CD8-positive, alpha-beta memory T cell (primary cell): ENCODE data around the gene CKAP5. TPM values are rescaled to one million over a fixed set of nuclear protein-coding genes. Genes with fewer than 3 reads are reported as not detected.

Experiments used
- CTCF ChIA-PET: fragments of 350-600 bp; sonication (Branson Sonifier 250); formaldehyde crosslinking; loops from one replicate; lab custom pipeline; 2021; ENCODE audit warnings: antibody characterized with exemption; lab: Charles Lee
- POLR2A ChIA-PET: fragments of 350-600 bp; sonication (Branson Sonifier 250); formaldehyde crosslinking; loops from one replicate; lab custom pipeline; 2021; ENCODE audit warnings: antibody characterized with exemption; lab: Charles Lee
- DNase-seq, 5 donors: peaks; one replicate each; pipeline versions ENCODE4 v3.0.0 to v3.0.0-alpha.2; 2020 to 2022; ENCODE audit warnings: mixed read lengths in 1 of 5
- H3K27ac ChIP-seq: one replicate; pipeline ENCODE4 v1.7.0; 2013; ENCODE audit warnings: low read depth, mild to moderate bottlenecking, low read length, moderate library complexity
- H3K27me3 ChIP-seq: 2 replicates; pipeline ENCODE4 v1.7.0; 2013; ENCODE audit warnings: low read length, mild to moderate bottlenecking; ENCODE audit not compliant: insufficient read depth, poor library complexity, severe bottlenecking
- H3K36me3 ChIP-seq: 2 replicates; pipeline ENCODE4 v1.7.0; 2013; ENCODE audit warnings: mild to moderate bottlenecking, low read length, moderate library complexity; ENCODE audit not compliant: insufficient read depth
- H3K4me1 ChIP-seq: 2 replicates; pipeline ENCODE4 v1.7.0; 2013; ENCODE audit warnings: mild to moderate bottlenecking, low read length, moderate library complexity; ENCODE audit not compliant: insufficient read depth
- H3K4me3 ChIP-seq: 2 replicates; pipeline ENCODE4 v1.7.0; 2013; ENCODE audit warnings: mild to moderate bottlenecking, low read length
- H3K9me3 ChIP-seq: 2 replicates; pipeline ENCODE4 v1.7.0; 2013; ENCODE audit warnings: mild to moderate bottlenecking, low read length
- H3K27ac Mint-ChIP-seq, 8 donors: one replicate each; pipeline ENCODE4 v1.8.0; 2020 to 2021; ENCODE audit warnings: mixed read lengths in 8 of 8, mild to moderate bottlenecking in 6 of 8, inconsistent platforms in 3 of 8, moderate library complexity in 3 of 8
- H3K27me3 Mint-ChIP-seq, 2 donors: one replicate each; pipeline ENCODE4 v1.8.0; 2020 to 2021; ENCODE audit warnings: mixed read lengths in 2 of 2, mild to moderate bottlenecking in 1 of 2, moderate library complexity in 1 of 2
- H3K36me3 Mint-ChIP-seq, 3 donors: one replicate each; pipeline ENCODE4 v1.8.0; 2020 to 2021; ENCODE audit warnings: mixed read lengths in 3 of 3, inconsistent platforms in 1 of 3, mild to moderate bottlenecking in 1 of 3
- H3K4me1 Mint-ChIP-seq, 3 donors: one replicate each; pipeline ENCODE4 v1.8.0; 2020 to 2021; ENCODE audit warnings: mixed read lengths in 3 of 3, inconsistent platforms in 1 of 3, mild to moderate bottlenecking in 1 of 3
- H3K4me3 Mint-ChIP-seq, 7 donors: one replicate each; pipeline ENCODE4 v1.8.0; 2020 to 2021; ENCODE audit warnings: mixed read lengths in 7 of 7, mild to moderate bottlenecking in 6 of 7, moderate library complexity in 4 of 7, inconsistent platforms in 2 of 7
- H3K9me3 Mint-ChIP-seq, 5 donors: one replicate each; pipeline ENCODE4 v1.8.0; 2020 to 2022; ENCODE audit warnings: mixed read lengths in 5 of 5, mild to moderate bottlenecking in 3 of 5, moderate library complexity in 2 of 5, inconsistent platforms in 1 of 5
- polyA plus RNA-seq: library from polyadenylated mRNA; unstranded; fragments of 300-500 nt; fragmentation: Illumina TruSeq; gene quantifications from one replicate; pipeline ENCODE4 v1.2.3, GENCODE V29; 2021
- total RNA-seq, 2 experiments: library from RNA; stranded (reverse); gene quantifications; one replicate each; pipeline ENCODE4 v1.2.3, GENCODE V29; 2021

Gene CKAP5
- 100 to 1,000 TPM; 114 to 127 TPM for total RNA-seq
- 14.2 TPM for polyA plus RNA-seq

DNA sequence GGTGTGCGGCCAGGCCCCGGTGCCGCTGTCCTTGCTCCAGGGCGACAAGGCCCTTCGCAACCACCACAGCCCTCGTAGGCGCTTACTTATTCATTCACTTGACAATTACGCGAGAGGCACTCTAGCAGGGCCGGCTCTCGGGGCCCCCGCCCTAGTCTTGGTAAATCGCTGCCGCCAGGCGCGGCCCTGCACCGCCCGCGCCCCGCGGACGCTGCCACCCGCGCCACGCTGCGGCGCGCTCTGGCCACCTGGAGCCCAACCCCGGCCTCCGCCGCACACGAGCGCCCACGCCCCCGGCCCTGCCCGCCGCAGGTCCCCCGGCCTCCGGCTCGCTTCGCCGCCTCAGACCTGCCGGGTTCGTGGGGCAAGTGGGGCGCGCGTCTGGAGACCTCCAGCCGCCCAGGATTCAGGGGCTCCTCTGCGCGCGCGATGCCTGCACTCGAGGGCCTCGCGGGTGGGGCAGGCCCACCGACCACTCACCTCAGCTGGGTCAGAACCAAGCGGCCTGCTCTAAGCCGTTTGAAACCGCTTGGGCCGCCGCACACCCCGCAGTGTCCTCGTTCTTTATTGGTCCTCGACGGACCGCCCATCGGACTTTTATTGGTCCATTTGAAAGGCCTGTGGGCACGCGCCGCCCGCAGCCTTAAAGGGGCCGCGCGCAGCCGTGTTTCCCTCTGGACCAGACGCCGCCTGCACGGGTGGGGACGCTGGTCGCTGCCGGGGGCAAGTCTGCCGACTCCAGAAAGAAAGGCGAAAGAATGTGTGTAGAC is at the start of gene CKAP5:
Gene CKAP5, minus strand, starts transcription at position 541 of the 770 bp plus-strand sequence. CDS start 25,049 bp downstream, outside the sequence.
- no peaks in the 10 kb centered on the region for H3K9me3 ChIP-seq
- no peaks in the 10 kb centered on the region for H3K9me3 Mint-ChIP-seq
- peaks cover 38 to 50% (median 46%) of the 10 kb centered on the region in 3 donors for H3K4me1 Mint-ChIP-seq
- DNase-seq = peak; percentile 77 to 90 (median 84)
- peaks cover 0 to 17% (median 0%) of the 10 kb centered on the region in 3 donors for H3K36me3 Mint-ChIP-seq
- peak within 1 kb of the TSS; percentile 69 for H3K4me3 ChIP-seq
- peaks cover 20% of the 10 kb centered on the region for H3K4me1 ChIP-seq
- ChIA-PET CTCF (interaction anchor here (1.0 kb wide), 1 partner anchor 19 kb away, joined by 7 read pairs; no protein-coding TSS in a partner anchor), POLR2A (interaction anchor here (0.6 kb wide), 1 partner anchor 339 kb away, joined by 3 read pairs; no protein-coding TSS in a partner anchor)
- H3K27ac Mint-ChIP-seq = peak within 1 kb of the TSS; percentile 90 to 98 (median 96)
- no peaks in the 10 kb centered on the region for H3K27me3 ChIP-seq
- peak within 1 kb of the TSS; percentile 96 to 99 (median 97) for H3K4me3 Mint-ChIP-seq
- peaks cover 0 to 8% of the 10 kb centered on the region in 2 donors for H3K27me3 Mint-ChIP-seq
- peak within 1 kb of the TSS; percentile 76 for H3K27ac ChIP-seq
- no peaks in the 10 kb centered on the region for H3K36me3 ChIP-seq

DNA sequence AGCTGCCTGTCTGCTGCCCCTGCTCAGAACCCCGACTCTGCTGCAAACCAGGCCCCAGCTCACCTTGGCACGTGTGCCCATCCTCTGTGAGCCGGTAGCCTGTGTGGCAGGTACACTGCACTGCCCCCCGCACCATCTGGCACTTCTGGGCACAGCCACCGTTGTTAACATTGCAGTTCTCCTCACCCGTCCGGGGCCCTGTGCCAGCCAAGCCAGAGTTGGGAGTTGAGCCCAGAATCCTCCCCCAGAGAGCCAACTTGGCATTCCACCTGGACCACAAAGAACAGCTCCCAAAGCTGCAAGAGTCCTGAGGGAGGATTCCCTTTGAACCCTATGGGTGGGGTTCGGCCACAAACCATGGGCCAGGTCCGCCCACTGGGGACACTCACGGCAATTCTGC is 49.7 kb upstream of the CKAP5 start:
- H3K4me3 ChIP-seq = no peak overlapping the region
- Mint-ChIP-seq H3K9me3 (no peaks in the 10 kb centered on the region), H3K27ac (no peak overlapping the region), H3K4me1 (no peaks in the 10 kb centered on the region), H3K27me3 (no peaks in the 10 kb centered on the region), H3K36me3 (no peaks in the 10 kb centered on the region), H3K4me3 (no peak overlapping the region)
- no peak overlapping the region for H3K27ac ChIP-seq
- no peaks in the 10 kb centered on the region for H3K36me3 ChIP-seq
- H3K27me3 ChIP-seq = no peaks in the 10 kb centered on the region
- CTCF ChIA-PET = interaction anchor here (0.8 to 1.1 kb wide), 2 partner anchors 9 to 558 kb away, joined by 3 read pairs; no protein-coding TSS in a partner anchor
- POLR2A ChIA-PET = no interaction called here
- no peaks in the 10 kb centered on the region for H3K9me3 ChIP-seq
- no peak for DNase-seq
- H3K4me1 ChIP-seq = no peaks in the 10 kb centered on the region

DNA sequence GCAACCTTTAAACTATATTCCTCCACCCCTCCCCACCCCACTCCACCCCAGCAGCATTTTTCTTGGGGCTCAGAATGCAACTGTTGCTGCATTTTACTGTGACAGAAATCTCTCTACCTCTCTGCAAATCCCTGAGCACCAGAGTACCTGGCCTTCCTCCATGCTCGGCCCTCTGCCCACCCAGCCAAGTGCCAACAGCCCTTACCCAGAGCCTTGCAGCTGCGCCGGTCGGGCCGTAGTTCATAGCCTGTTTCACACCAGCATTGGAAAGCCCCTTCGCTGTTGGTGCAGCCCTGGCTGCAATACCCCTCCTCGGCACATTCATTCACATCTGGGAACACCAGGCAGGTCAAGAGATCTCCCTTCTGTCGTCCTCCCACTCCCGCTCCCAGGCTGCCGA is 48.9 kb upstream of the CKAP5 start:
- no peaks in the 10 kb centered on the region for H3K36me3 Mint-ChIP-seq
- ChIA-PET CTCF (interaction anchor here (0.8 to 2.2 kb wide), 2 partner anchors 258 to 559 kb away, joined by 3 to 7 read pairs; no protein-coding TSS in a partner anchor), POLR2A (no interaction called here)
- Histone ChIP-seq H3K4me3 (no peak overlapping the region), H3K4me1 (no peaks in the 10 kb centered on the region), H3K27ac (no peak overlapping the region), H3K36me3 (no peaks in the 10 kb centered on the region), H3K27me3 (no peaks in the 10 kb centered on the region), H3K9me3 (no peaks in the 10 kb centered on the region)
- H3K4me3 Mint-ChIP-seq = no peak overlapping the region
- H3K27ac Mint-ChIP-seq = no peak overlapping the region
- no peaks in the 10 kb centered on the region for H3K4me1 Mint-ChIP-seq
- DNase-seq = no peak
- peaks cover 0 to 1% of the 10 kb centered on the region in 2 donors for H3K27me3 Mint-ChIP-seq
- no peaks in the 10 kb centered on the region for H3K9me3 Mint-ChIP-seq

GRCh38 chr11:46894506-46894905 is 48.4 kb upstream of the CKAP5 start:
- H3K27ac Mint-ChIP-seq = no peak overlapping the region
- ChIA-PET CTCF (interaction anchor here (1.0 to 2.2 kb wide), 2 partner anchors 258 to 260 kb away, joined by 3 to 7 read pairs; no protein-coding TSS in a partner anchor), POLR2A (no interaction called here)
- H3K9me3 Mint-ChIP-seq = no peaks in the 10 kb centered on the region
- no peak overlapping the region for H3K27ac ChIP-seq
- H3K36me3 Mint-ChIP-seq = no peaks in the 10 kb centered on the region
- H3K4me3 ChIP-seq = no peak overlapping the region
- DNase-seq = no peak
- peaks cover 0 to 3% (median 0%) of the 10 kb centered on the region in 3 donors for H3K4me1 Mint-ChIP-seq
- H3K36me3 ChIP-seq = no peaks in the 10 kb centered on the region
- H3K4me1 ChIP-seq = no peaks in the 10 kb centered on the region
- H3K27me3 ChIP-seq = no peaks in the 10 kb centered on the region
- no peak overlapping the region for H3K4me3 Mint-ChIP-seq
- H3K27me3 Mint-ChIP-seq = peaks cover 0 to 1% of the 10 kb centered on the region in 2 donors
- H3K9me3 ChIP-seq = no peaks in the 10 kb centered on the region

DNA sequence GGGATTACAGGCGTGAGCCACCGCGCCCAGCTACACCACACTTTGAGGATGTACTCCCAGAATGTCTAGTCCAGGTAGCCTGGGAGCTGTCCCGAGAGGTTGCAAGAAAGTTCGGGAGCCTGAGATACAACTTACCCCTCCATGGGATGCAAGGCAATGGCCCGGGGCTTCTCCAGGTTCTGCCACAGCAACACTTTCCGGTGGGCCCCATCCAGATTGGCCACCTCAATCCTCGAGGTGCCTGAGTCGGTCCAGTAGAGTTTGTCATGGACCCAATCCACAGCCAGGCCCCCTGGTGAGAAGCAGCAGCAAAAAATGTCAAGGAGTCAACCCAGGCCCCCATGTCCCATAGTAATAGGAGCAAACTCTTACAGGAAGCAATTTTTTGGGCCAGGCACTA is 46.8 kb upstream of the CKAP5 start:
- no peaks in the 10 kb centered on the region for H3K36me3 Mint-ChIP-seq
- H3K4me3 ChIP-seq = no peak overlapping the region
- H3K4me3 Mint-ChIP-seq = no peak overlapping the region
- peaks cover 0 to 3% (median 0%) of the 10 kb centered on the region in 3 donors for H3K4me1 Mint-ChIP-seq
- CTCF ChIA-PET = interaction anchor here (1.1 to 2.9 kb wide), 3 partner anchors 11 to 262 kb away, joined by 3 to 11 read pairs (median 7); no protein-coding TSS in a partner anchor
- no peak for DNase-seq
- H3K9me3 ChIP-seq = no peaks in the 10 kb centered on the region
- POLR2A ChIA-PET = no interaction called here
- no peak overlapping the region for H3K27ac ChIP-seq
- no peaks in the 10 kb centered on the region for H3K4me1 ChIP-seq
- H3K36me3 ChIP-seq = no peaks in the 10 kb centered on the region
- H3K27me3 ChIP-seq = no peaks in the 10 kb centered on the region
- H3K27ac Mint-ChIP-seq = no peak overlapping the region
- H3K27me3 Mint-ChIP-seq = peaks cover 0 to 4% of the 10 kb centered on the region in 2 donors
- no peaks in the 10 kb centered on the region for H3K9me3 Mint-ChIP-seq

DNA sequence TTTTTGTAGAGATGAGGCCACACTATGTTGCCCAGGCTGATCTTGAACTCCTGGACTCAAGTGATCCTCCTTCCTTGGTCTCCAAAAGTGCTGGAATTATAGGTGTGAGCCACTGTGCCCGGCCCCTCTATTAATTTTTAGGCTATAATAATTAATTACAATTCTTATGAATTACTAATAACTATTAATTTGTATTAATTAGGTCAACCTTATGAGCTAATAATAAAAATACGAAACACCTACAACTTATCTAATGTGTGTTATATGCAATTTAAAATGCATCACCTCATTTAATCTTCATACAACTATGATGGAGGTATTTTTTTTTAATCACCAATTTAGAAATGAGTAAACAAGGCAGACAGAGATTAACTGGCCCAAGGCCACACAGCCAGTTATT is 46.0 kb upstream of the CKAP5 start:
- no peaks in the 10 kb centered on the region for H3K36me3 Mint-ChIP-seq
- H3K27ac Mint-ChIP-seq = no peak overlapping the region
- Histone ChIP-seq H3K9me3 (no peaks in the 10 kb centered on the region), H3K4me3 (no peak overlapping the region), H3K36me3 (no peaks in the 10 kb centered on the region), H3K27me3 (no peaks in the 10 kb centered on the region), H3K4me1 (no peaks in the 10 kb centered on the region), H3K27ac (no peak overlapping the region)
- ChIA-PET POLR2A (no interaction called here), CTCF (interaction anchor here (0.8 to 2.9 kb wide), 6 partner anchors 10 to 271 kb away, joined by 3 to 11 read pairs (median 3); no protein-coding TSS in a partner anchor)
- H3K4me1 Mint-ChIP-seq = peaks cover 0 to 3% (median 0%) of the 10 kb centered on the region in 3 donors
- DNase-seq = no peak
- peaks cover 0 to 4% of the 10 kb centered on the region in 2 donors for H3K27me3 Mint-ChIP-seq
- H3K4me3 Mint-ChIP-seq = no peak overlapping the region
- no peaks in the 10 kb centered on the region for H3K9me3 Mint-ChIP-seq

- peaks cover 0 to 3% (median 0%) of the 10 kb centered on the region in 3 donors for H3K4me1 Mint-ChIP-seq
- H3K27me3 Mint-ChIP-seq = peaks cover 4 to 5% of the 10 kb centered on the region in 2 donors
- ChIA-PET CTCF (interaction anchor here (1.1 to 2.9 kb wide), 4 partner anchors 9 to 270 kb away, joined by 3 to 11 read pairs (median 5); no protein-coding TSS in a partner anchor), POLR2A (no interaction called here)
- H3K4me3 Mint-ChIP-seq = no peak overlapping the region
- no peak overlapping the region for H3K27ac Mint-ChIP-seq
- H3K36me3 ChIP-seq = no peaks in the 10 kb centered on the region
- no peak for DNase-seq
- no peaks in the 10 kb centered on the region for H3K9me3 ChIP-seq
- no peaks in the 10 kb centered on the region for H3K36me3 Mint-ChIP-seq
- no peaks in the 10 kb centered on the region for H3K4me1 ChIP-seq
- no peak overlapping the region for H3K4me3 ChIP-seq
- H3K9me3 Mint-ChIP-seq = no peaks in the 10 kb centered on the region
- H3K27me3 ChIP-seq = no peaks in the 10 kb centered on the region
- H3K27ac ChIP-seq = no peak overlapping the region
These were observed 44.6 kb upstream of the CKAP5 start for GRCh38 chr11:46890665-46891064.
